Spleen (tissue), 7 donors: Measurements from ENCODE around the gene MAPT.
"Not testable (repeated sequence)": the region's sequence is repeated elsewhere in the genome, so short reads cannot be mapped to it uniquely, and the experiment has no call there.

Experiments used
- CTCF ChIP-seq, 11 experiments: fragments of 200-600 bp in 7 of 11; fragments of 450-650 bp in 4 of 11; sonication (generic) in 4 of 11; IDR thresholded peaks in 8 of 11; conservative IDR thresholded peaks in 3 of 11; 1 replicate in 7 of 11; 2 replicates in 4 of 11; pipeline versions ENCODE4 v1.4.0 to v1.8.0; 2016 to 2021; ENCODE audit warnings: antibody characterized with exemption in 11 of 11, inconsistent platforms in 4 of 11, mild to moderate bottlenecking in 1 of 11
- POLR2AphosphoS5 ChIP-seq, 3 donors: sonication (generic); formaldehyde crosslinking; IDR thresholded peaks; one replicate each; pipeline ENCODE4 v1.5.1; 2017; ENCODE audit warnings: antibody characterized with exemption in 3 of 3
- donor health status: DM: no; HTN: no; CAD: no; lungs with moderate emphysema.
- donor health status: DM: no; HTN: no; CAD: no.
- donor health status: DM: no; HTN: no; CAD: no.

GRCh38 chr17:46023366-46023765, 129.0 kb downstream of the MAPT start:
- not testable (repeated sequence) for TF ChIP-seq POLR2AphosphoS5 (IDR thresholded peaks at IDR 0.05); CTCF (IDR thresholded peaks at IDR 0.05 in 8 of 11, conservative IDR thresholded peaks at IDR 0.05 in 3 of 11)
